Sigmoid colon (tissue), 7 donors: Measurements from ENCODE around the gene HDAC4. TPM values are rescaled to one million over a fixed set of nuclear protein-coding genes. Genes with fewer than 3 reads are reported as not detected.

Experiments
- DNase-seq: peaks from one replicate; pipeline ENCODE4 v3.0.0-alpha.2; 2019
- H3K27ac ChIP-seq, 4 donors: fragments of 200-600 bp; sonication (generic); one replicate each; pipeline ENCODE4 v1.5.1; 2016 to 2019; ENCODE audit warnings: mild to moderate bottlenecking in 1 of 4
- H3K27me3 ChIP-seq, 3 donors: fragments of 200-600 bp; sonication (generic); one replicate each; pipeline ENCODE4 v1.5.1; 2019; ENCODE audit warnings: mild to moderate bottlenecking in 1 of 3
- H3K36me3 ChIP-seq, 4 donors: fragments of 200-600 bp; sonication (generic); one replicate each; pipeline ENCODE4 v1.5.1; 2016 to 2019
- H3K4me1 ChIP-seq, 4 donors: fragments of 200-600 bp; sonication (generic); one replicate each; pipeline ENCODE4 v1.5.1; 2017 to 2019
- H3K4me3 ChIP-seq, 4 donors: fragments of 200-600 bp; sonication (generic); one replicate each; pipeline ENCODE4 v1.5.1; 2017 to 2019; ENCODE audit warnings: mild to moderate bottlenecking in 2 of 4, moderate library complexity in 1 of 4
- H3K9me3 ChIP-seq, 4 donors: fragments of 200-600 bp in 3 of 4; sonication (generic) in 3 of 4; one replicate each; pipeline versions ENCODE4 v1.5.1 to v1.6.1; 2013 to 2019
- EP300 ChIP-seq, 4 donors: sonication (generic); formaldehyde crosslinking; IDR thresholded peaks; one replicate each; pipeline ENCODE4 v1.6.1; 2017; ENCODE audit warnings: antibody characterized with exemption in 4 of 4
- POLR2A ChIP-seq, 2 donors: fragments of 450-650 bp; IDR thresholded peaks; one replicate each; pipeline ENCODE4 v1.6.1; 2016; ENCODE audit warnings: antibody characterized with exemption in 2 of 2, mild to moderate bottlenecking in 2 of 2, moderate library complexity in 2 of 2
- POLR2AphosphoS5 ChIP-seq, 4 donors: sonication (generic); formaldehyde crosslinking; IDR thresholded peaks; one replicate each; pipeline ENCODE4 v1.6.1; 2017; ENCODE audit warnings: antibody characterized with exemption in 4 of 4
- WGBS, 2 donors: extraction: QIAGEN DNeasy Blood & Tissue Kit; methylation state at CpG; one replicate each; pipeline ENCODE4 v1.1.7; 2013; 5-methylcytosine and 5-hydroxymethylcytosine counted together
- intact Hi-C: fragments of 100-400 bp; cut with DNase I; formaldehyde crosslinking; loops from one replicate; pipeline ENCODE4 v1.15.1; 2023
- polyA plus RNA-seq, 3 donors: library from polyadenylated mRNA; stranded (reverse); fragments of 200-250 nt; gene quantifications; one replicate each; pipeline ENCODE4 v1.2.3, GENCODE V29; 2013
- total RNA-seq, 4 donors: library from RNA; depleted of rRNA; stranded (reverse); fragments of >200 nt; gene quantifications; one replicate each; pipeline ENCODE4 v1.1.0, GENCODE V29; 2016
- TF ChIP-seq, protein P1 (sequence below), 4 experiments: fragments of 450-650 bp in 3 of 4; fragments of 200-600 bp in 1 of 4; IDR thresholded peaks; one replicate each; pipeline ENCODE4 v1.5.1; 2016 to 2019; ENCODE audit warnings: antibody characterized with exemption in 4 of 4, mild to moderate bottlenecking in 3 of 4, moderate library complexity in 2 of 4
- donor health status: healthy with polysubstance abuse.
- donor health status: Bipolar disorder and iron deficiency.
- donor health status: healthy.

Gene HDAC4
- total and polyA plus RNA-seq, 7 donors, result 1.8 to 196 (median 77.0) TPM

DNA sequence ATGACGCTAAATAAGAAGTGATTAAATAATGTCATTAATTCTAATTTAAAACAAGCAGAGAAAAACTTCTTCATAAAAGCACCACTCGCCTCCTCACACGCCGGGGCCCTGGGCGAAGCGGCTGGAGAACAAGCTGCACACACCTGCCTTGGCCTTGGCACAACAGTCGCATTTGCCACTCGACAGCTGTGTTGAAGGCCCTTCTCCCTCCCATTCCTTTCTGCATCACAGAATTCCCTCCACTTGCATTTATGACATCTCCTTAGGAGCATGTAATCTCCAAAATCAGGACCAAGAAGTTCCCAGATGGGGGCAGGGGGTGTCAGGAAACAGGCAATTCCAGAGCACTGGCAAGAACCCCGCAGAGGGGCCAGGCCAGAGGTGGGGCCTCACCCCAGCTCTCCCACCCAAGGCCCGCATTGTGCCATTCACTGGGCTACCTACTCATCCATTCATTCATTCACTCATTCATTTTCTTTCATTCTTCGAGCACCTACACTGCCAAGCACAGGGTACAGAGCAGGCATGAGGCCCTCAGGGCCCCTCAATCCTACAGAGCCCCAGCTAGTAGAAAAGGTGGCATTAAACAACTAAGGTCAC lies 6.4 kb downstream of the HDAC4 start:
- Histone ChIP-seq H3K9me3 (no peaks in the 10 kb centered on the region), H3K27ac (peak overlapping the region in 3 of 4 donors; percentile 87 to 95 (median 87)), H3K27me3 (no peaks in the 10 kb centered on the region), H3K36me3 (peaks cover 0 to 2% (median 0%) of the 10 kb centered on the region in 4 donors), H3K4me3 (no peak overlapping the region), H3K4me1 (peaks cover 4 to 93% (median 87%) of the 10 kb centered on the region in 4 donors)
- DNase-seq, result peak; percentile 63
- intact Hi-C loops, result loop anchor here (2.0 kb wide), 1 partner anchor 26 kb away; no protein-coding TSS in a partner anchor
- 84 to 90% methylated on average over 11 of the region's 11 CpGs for WGBS, 2 donors
- TF ChIP-seq, protein P1, sequence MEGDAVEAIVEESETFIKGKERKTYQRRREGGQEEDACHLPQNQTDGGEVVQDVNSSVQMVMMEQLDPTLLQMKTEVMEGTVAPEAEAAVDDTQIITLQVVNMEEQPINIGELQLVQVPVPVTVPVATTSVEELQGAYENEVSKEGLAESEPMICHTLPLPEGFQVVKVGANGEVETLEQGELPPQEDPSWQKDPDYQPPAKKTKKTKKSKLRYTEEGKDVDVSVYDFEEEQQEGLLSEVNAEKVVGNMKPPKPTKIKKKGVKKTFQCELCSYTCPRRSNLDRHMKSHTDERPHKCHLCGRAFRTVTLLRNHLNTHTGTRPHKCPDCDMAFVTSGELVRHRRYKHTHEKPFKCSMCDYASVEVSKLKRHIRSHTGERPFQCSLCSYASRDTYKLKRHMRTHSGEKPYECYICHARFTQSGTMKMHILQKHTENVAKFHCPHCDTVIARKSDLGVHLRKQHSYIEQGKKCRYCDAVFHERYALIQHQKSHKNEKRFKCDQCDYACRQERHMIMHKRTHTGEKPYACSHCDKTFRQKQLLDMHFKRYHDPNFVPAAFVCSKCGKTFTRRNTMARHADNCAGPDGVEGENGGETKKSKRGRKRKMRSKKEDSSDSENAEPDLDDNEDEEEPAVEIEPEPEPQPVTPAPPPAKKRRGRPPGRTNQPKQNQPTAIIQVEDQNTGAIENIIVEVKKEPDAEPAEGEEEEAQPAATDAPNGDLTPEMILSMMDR (IDR thresholded peaks at IDR 0.05), result no peak
- TF ChIP-seq EP300 (IDR thresholded peaks at IDR 0.05), result no peak
- no peak for TF ChIP-seq POLR2A (IDR thresholded peaks at IDR 0.05)
- TF ChIP-seq POLR2AphosphoS5 (IDR thresholded peaks at IDR 0.05), result peak in 1 of 4 donors; percentile 47

GRCh38 chr2:239393941-239394340 lies 6.9 kb downstream of the HDAC4 start:
- Histone ChIP-seq H3K4me1 (peaks cover 4 to 89% (median 83%) of the 10 kb centered on the region in 4 donors), H3K4me3 (no peak overlapping the region), H3K9me3 (no peaks in the 10 kb centered on the region), H3K36me3 (peaks cover 0 to 7% (median 0%) of the 10 kb centered on the region in 4 donors), H3K27me3 (no peaks in the 10 kb centered on the region), H3K27ac (peak overlapping the region in 3 of 4 donors; percentile 87 to 95 (median 87))
- WGBS, 2 donors, result 71 to 78% methylated on average over 3 of the region's 3 CpGs
- peak in 1 of 4 donors; percentile 27 for TF ChIP-seq POLR2AphosphoS5 (IDR thresholded peaks at IDR 0.05)
- TF ChIP-seq, protein P1 (IDR thresholded peaks at IDR 0.05), result no peak
- no peak for TF ChIP-seq EP300 (IDR thresholded peaks at IDR 0.05)
- TF ChIP-seq POLR2A (IDR thresholded peaks at IDR 0.05), result no peak
- DNase-seq, result peak; percentile 29
- intact Hi-C loops, result loop anchor here (2.0 kb wide), 1 partner anchor 25 kb away; no protein-coding TSS in a partner anchor

- H3K27ac ChIP-seq, result peak overlapping the region in 3 of 4 donors; percentile 87 to 95 (median 87)
- no peaks in the 10 kb centered on the region for H3K27me3 ChIP-seq
- H3K4me3 ChIP-seq, result no peak overlapping the region
- H3K4me1 ChIP-seq, result peaks cover 4 to 84% (median 78%) of the 10 kb centered on the region in 4 donors
- 34 to 61% methylated on average over 7 of the region's 7 CpGs for WGBS, 2 donors
- TF ChIP-seq, protein P1 (IDR thresholded peaks at IDR 0.05), result no peak
- no peak for TF ChIP-seq POLR2A (IDR thresholded peaks at IDR 0.05)
- no peak for TF ChIP-seq EP300 (IDR thresholded peaks at IDR 0.05)
- TF ChIP-seq POLR2AphosphoS5 (IDR thresholded peaks at IDR 0.05), result no peak
- H3K9me3 ChIP-seq, result no peaks in the 10 kb centered on the region
- intact Hi-C loops, result no loop called here
- DNase-seq, result peak; percentile 78
- peaks cover 0 to 12% (median 0%) of the 10 kb centered on the region in 4 donors for H3K36me3 ChIP-seq
Measured at GRCh38 chr2:239393388-239393940, 7.4 kb downstream of the HDAC4 start.

- peak; percentile 66 for DNase-seq
- intact Hi-C loops, result no loop called here
- Histone ChIP-seq H3K4me3 (no peak overlapping the region), H3K27ac (peak overlapping the region in 3 of 4 donors; percentile 87 to 95 (median 87)), H3K9me3 (no peaks in the 10 kb centered on the region), H3K4me1 (peaks cover 4 to 80% (median 72%) of the 10 kb centered on the region in 4 donors), H3K36me3 (peaks cover 0 to 16% (median 0%) of the 10 kb centered on the region in 4 donors), H3K27me3 (no peaks in the 10 kb centered on the region)
- TF ChIP-seq EP300 (IDR thresholded peaks at IDR 0.05), result no peak
- no peak for TF ChIP-seq POLR2A (IDR thresholded peaks at IDR 0.05)
- TF ChIP-seq POLR2AphosphoS5 (IDR thresholded peaks at IDR 0.05), result no peak
- TF ChIP-seq, protein P1 (IDR thresholded peaks at IDR 0.05), result no peak
- WGBS, 2 donors, result 95 to 96% methylated on average over 14 of the region's 14 CpGs
Measured at GRCh38 chr2:239392688-239393387, 8.0 kb downstream of the HDAC4 start.
